RPMI7951 (cell line): Measurements from ENCODE around the gene TUBA3E. TPM values are rescaled to one million over a fixed set of nuclear protein-coding genes. Genes with fewer than 3 reads are reported as not detected.
"Not testable (repeated sequence)": the region's sequence is repeated elsewhere in the genome, so short reads cannot be mapped to it uniquely, and the experiment has no call there.

Source experiments
- DNase-seq: peaks from one replicate; pipeline ENCODE4 v3.0.0-alpha.2; 2012; ENCODE audit warnings: low read depth
- total RNA-seq: library from RNA; depleted of rRNA; stranded (reverse); fragments of >200 nt; shearing (Covaris generic); gene quantifications from 2 replicates; pipeline ENCODE4 v1.2.3, GENCODE V29; 2014

TUBA3E gene
- total RNA-seq, 1 experiment from 2014 or later = not detected

- not testable (repeated sequence) for DNase-seq
Measured at GRCh38 chr2:130162486-130162885, 35.8 kb downstream of the TUBA3E start.

- not testable (repeated sequence) for DNase-seq
Measured at GRCh38 chr2:130160838-130161705, 37.2 kb downstream of the TUBA3E start.

GRCh38 chr2:130160131-130160530 is 38.1 kb downstream of the TUBA3E start:
- no peak for DNase-seq

GRCh38 chr2:130159376-130159775 is 38.9 kb downstream of the TUBA3E start:
- DNase-seq = not testable (repeated sequence)

GRCh38 chr2:130158631-130159030 is 39.6 kb downstream of the TUBA3E start:
- no peak for DNase-seq

- peak; percentile 31 for DNase-seq
Measured at GRCh38 chr2:130157825-130158514, 40.3 kb downstream of the TUBA3E start.

GRCh38 chr2:130157354-130157753 is 40.9 kb downstream of the TUBA3E start:
- DNase-seq = peak; percentile 35

GRCh38 chr2:130156624-130157004 is 41.6 kb downstream of the TUBA3E start:
- no peak for DNase-seq

- DNase-seq = peak; percentile 33
Measured at GRCh38 chr2:130155956-130156623, 42.1 kb downstream of the TUBA3E start.

GRCh38 chr2:130154773-130155765 is 43.2 kb downstream of the TUBA3E start:
- DNase-seq = no peak

GRCh38 chr2:130154423-130154770 is 43.8 kb downstream of the TUBA3E start:
- DNase-seq = not testable (repeated sequence)

GRCh38 chr2:130153721-130154422 is 44.4 kb downstream of the TUBA3E start:
- DNase-seq = not testable (repeated sequence)

- no peak for DNase-seq
Measured at GRCh38 chr2:130152816-130153595, 45.2 kb downstream of the TUBA3E start.

- DNase-seq = not testable (repeated sequence)
Measured at GRCh38 chr2:130152136-130152815, 46.0 kb downstream of the TUBA3E start.

GRCh38 chr2:130151145-130151512 is 47.1 kb downstream of the TUBA3E start:
- DNase-seq = not testable (repeated sequence)

GRCh38 chr2:130150181-130151144 is 47.8 kb downstream of the TUBA3E start:
- no peak for DNase-seq

GRCh38 chr2:130148515-130148914 is 49.7 kb downstream of the TUBA3E start:
- not testable (repeated sequence) for DNase-seq

- peak; percentile 58 for DNase-seq
Measured at GRCh38 chr2:130145006-130145414, 53.2 kb downstream of the TUBA3E start, which contains the start of gene CCDC74B. Gene CCDC74B (minus strand): TSS chr2:130145112. CDS start chr2:130144996, 116 bp downstream.
